HFFc6 (cell line): ENCODE results near the gene PLVAP. TPM values are rescaled to one million over a fixed set of nuclear protein-coding genes. Genes with fewer than 3 reads are reported as not detected.

Experiments used
- DNase-seq: peaks from one replicate; pipeline ENCODE4 v3.0.0-alpha.2; 2018
- H3K27ac Mint-ChIP-seq: 2 replicates; pipeline ENCODE4 v1.8.0; 2020; ENCODE audit warnings: mild to moderate bottlenecking, mixed read lengths
- H3K27me3 Mint-ChIP-seq: 2 replicates; pipeline ENCODE4 v1.8.0; 2021; ENCODE audit warnings: mild to moderate bottlenecking, moderate library complexity, mixed read lengths; ENCODE audit not compliant: insufficient read depth
- H3K36me3 Mint-ChIP-seq: 2 replicates; pipeline ENCODE4 v1.8.0; 2021; ENCODE audit warnings: low read depth, mixed read lengths
- H3K4me1 Mint-ChIP-seq: 2 replicates; pipeline ENCODE4 v1.8.0; 2020; ENCODE audit warnings: low read depth, mixed read lengths
- H3K4me3 Mint-ChIP-seq: 2 replicates; pipeline ENCODE4 v1.8.0; 2020; ENCODE audit warnings: mild to moderate bottlenecking, moderate library complexity, mixed read lengths
- H3K9me3 Mint-ChIP-seq: 2 replicates; pipeline ENCODE4 v1.8.0; 2020; ENCODE audit warnings: mild to moderate bottlenecking, mixed read lengths
- CTCF ChIP-seq: fragments of 200-600 bp; sonication (generic); IDR thresholded peaks from 2 replicates; pipeline ENCODE4 v1.5.0; 2021; ENCODE audit warnings: antibody characterized with exemption, mild to moderate bottlenecking
- total RNA-seq, 6 experiments: library from RNA; stranded (reverse); fragmentation: NEBNext Ultra II Directional; extraction: Animal tissue kit (Norgen Biotek cat#: 25700); gene quantifications; 2 replicates in 1 of 6; 3 replicates in 5 of 6; pipeline ENCODE4 v1.2.3, GENCODE V29; 2021

The PLVAP gene
- total RNA-seq, 6 experiments from 2014 or later: not detected

- peaks cover 41% of the 10 kb centered on the region for H3K4me1 Mint-ChIP-seq
- H3K27me3 Mint-ChIP-seq: no peaks in the 10 kb centered on the region; the same call in none of the 2 replicates
- no peaks in the 10 kb centered on the region for H3K9me3 Mint-ChIP-seq
- DNase-seq: no peak
- H3K27ac Mint-ChIP-seq: 0 out of 2 replicates have a peak overlapping the region, but pooled peaks have one; percentile 31
- TF ChIP-seq CTCF: no peak
- H3K4me3 Mint-ChIP-seq: peak overlapping the region; percentile 73
- H3K36me3 Mint-ChIP-seq: peaks cover 7% of the 10 kb centered on the region; the same call in 1 of the 2 replicates
Observed at GRCh38 chr19:17303940-17304267, 73.2 kb downstream of the PLVAP start.

GRCh38 chr19:17303167-17303939, 73.8 kb downstream of the PLVAP start, which contains the start of gene ABHD8:
ABHD8 (minus strand) TSS chr19:17303425; CDS start chr19:17301616, 1,809 bp downstream.
- Mint-ChIP-seq H3K9me3 (no peaks in the 10 kb centered on the region), H3K36me3 (peaks cover 9% of the 10 kb centered on the region; the same call in 1 of the 2 replicates), H3K27me3 (no peaks in the 10 kb centered on the region; the same call in none of the 2 replicates), H3K27ac (peak within 1 kb of the TSS; percentile 31; the same call in 1 of the 2 replicates), H3K4me3 (peak within 1 kb of the TSS; percentile 73), H3K4me1 (peaks cover 41% of the 10 kb centered on the region)
- peak; percentile 82 for TF ChIP-seq CTCF
- DNase-seq: peak; percentile 94

DNA sequence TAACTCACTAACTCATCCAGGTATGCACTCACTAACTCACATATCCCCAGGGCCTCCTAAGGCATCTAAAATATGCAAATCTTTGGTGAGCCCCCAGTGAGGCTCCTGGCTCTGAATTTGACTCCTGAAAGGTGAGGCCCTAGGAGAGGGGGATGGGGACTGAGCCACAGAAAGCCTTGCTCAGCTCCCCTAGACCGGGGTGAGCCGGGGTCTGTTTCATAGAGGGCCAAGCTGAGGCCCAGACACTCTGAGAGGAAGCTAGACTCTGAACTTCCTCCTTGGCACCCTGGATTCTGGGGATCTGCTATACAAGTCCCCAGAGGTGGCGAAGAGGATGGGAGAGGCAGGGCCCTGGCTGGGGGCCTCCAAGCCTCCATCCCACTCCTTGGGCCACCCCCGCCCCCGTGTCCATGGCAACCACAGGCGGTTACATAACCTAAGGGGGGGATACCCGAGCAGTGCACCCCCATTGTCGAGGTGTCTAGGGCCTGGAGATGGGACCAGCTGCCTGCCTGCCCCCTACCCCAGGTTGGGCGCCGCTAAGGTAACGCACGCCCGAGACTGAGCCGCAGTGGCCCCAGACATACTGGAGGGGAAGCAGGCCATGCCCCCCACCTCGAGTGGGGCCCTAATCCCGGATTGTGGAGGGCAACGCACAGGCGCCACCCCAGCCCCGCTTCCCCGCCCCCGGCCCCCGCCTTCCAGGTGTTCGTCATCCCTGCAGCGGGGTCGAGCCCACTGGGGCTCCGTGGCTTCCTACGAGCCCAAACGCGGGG, 74.6 kb downstream of the PLVAP start:
- peak overlapping the region; percentile 73 for H3K4me3 Mint-ChIP-seq
- no peak overlapping the region for H3K27ac Mint-ChIP-seq
- no peak for TF ChIP-seq CTCF
- H3K36me3 Mint-ChIP-seq: peaks cover 13% of the 10 kb centered on the region; the same call in 1 of the 2 replicates
- H3K4me1 Mint-ChIP-seq: peaks cover 35% of the 10 kb centered on the region
- no peaks in the 10 kb centered on the region; the same call in none of the 2 replicates for H3K27me3 Mint-ChIP-seq
- DNase-seq: no peak
- H3K9me3 Mint-ChIP-seq: no peaks in the 10 kb centered on the region

Other genes with a start within 250 kb of the PLVAP start
- 10 to 100 TPM; 23.5 to 29.3 (median 25.7) TPM for gene USE1, start 162.0 kb downstream of the PLVAP start, total RNA-seq
- 10 to 100 TPM; 13.0 to 20.3 (median 17.4) TPM for gene OCEL1, start 151.1 kb downstream of the PLVAP start, total RNA-seq
- 10 to 100 TPM; 46.1 to 61.9 (median 49.3) TPM for gene NR2F6, start 131.4 kb downstream of the PLVAP start, total RNA-seq
- not detected for gene USHBP1, start 112.6 kb downstream of the PLVAP start, total RNA-seq
- 100 to 1,000 TPM; 105 to 128 (median 120) TPM for gene BABAM1, start 109.9 kb downstream of the PLVAP start, total RNA-seq
- gene ANKLE1, start 95.4 kb downstream of the PLVAP start, total RNA-seq: under 1 TPM; 0.28 to 0.57 (median 0.43) TPM
- gene ABHD8, start 73.9 kb downstream of the PLVAP start, total RNA-seq: 1 to 10 TPM; 6.7 to 9.9 (median 8.9) TPM
- 10 to 100 TPM; 43.1 to 56.7 (median 50.4) TPM for gene MRPL34, start 71.5 kb downstream of the PLVAP start, total RNA-seq
- gene DDA1, start 67.8 kb downstream of the PLVAP start, total RNA-seq: 10 to 100 TPM; 77.1 to 92.5 (median 83.4) TPM
- gene ANO8, start 42.5 kb downstream of the PLVAP start, total RNA-seq: 1 to 10 TPM; 4.4 to 6.0 (median 5.0) TPM
- gene GTPBP3, start 39.8 kb downstream of the PLVAP start, total RNA-seq: 10 to 100 TPM in 5 of 6 experiments, 1 to 10 TPM in 1; 9.2 to 14.7 (median 13.0) TPM
- gene CCDC194, start 16.9 kb upstream of the PLVAP start, total RNA-seq: not detected
- gene BST2, start 28.3 kb upstream of the PLVAP start, total RNA-seq: under 1 TPM in 3 of 6 experiments, not detected in 3; 0.21 to 0.59 (median 0.34) TPM
- 10 to 100 TPM; 45.2 to 49.2 (median 47.2) TPM for gene MVB12A, start 42.7 kb upstream of the PLVAP start, total RNA-seq
- gene TMEM221, start 71.3 kb upstream of the PLVAP start, total RNA-seq: not detected
- not detected for gene NXNL1, start 83.6 kb upstream of the PLVAP start, total RNA-seq
- gene SLC27A1, start 93.2 kb upstream of the PLVAP start, total RNA-seq: 10 to 100 TPM; 11.5 to 14.9 (median 13.6) TPM
- gene PGLS, start 134.3 kb upstream of the PLVAP start, total RNA-seq: 100 to 1,000 TPM in 1 of 6 experiments, 10 to 100 TPM in 5; 90.6 to 101 (median 95.2) TPM
- gene COLGALT1, start 178.3 kb upstream of the PLVAP start, total RNA-seq: 100 to 1,000 TPM; 102 to 115 (median 106) TPM